GM12872 (cell line): ENCODE data around the gene PCDHB7.

Experiments
- CTCF ChIP-seq: IDR thresholded peaks from 3 replicates; pipeline ENCODE4 v1.5.1; 2011; ENCODE audit warnings: low read depth, mild to moderate bottlenecking, low read length, moderate library complexity; ENCODE audit not compliant: insufficient read depth

Gene PCDHB7

GRCh38 chr5:141172381-141173204 lies at the start of gene PCDHB7:
PCDHB7 (plus strand) TSS chr5:141172644; CDS start chr5:141172836, 192 bp downstream.
- TF ChIP-seq CTCF: peak; percentile 28; the same call in 1 of the 3 replicates

GRCh38 chr5:141127305-141127704 lies 45.1 kb upstream of the PCDHB7 start:
- TF ChIP-seq CTCF: no peak

- peak; percentile 27; the same call in 2 of the 3 replicates for TF ChIP-seq CTCF
These were observed 37.3 kb upstream of the PCDHB7 start, which contains the start of gene PCDHB5 for GRCh38 chr5:141135030-141135717. PCDHB5 (plus strand) TSS chr5:141135206; CDS start chr5:141135435, 229 bp downstream.

- TF ChIP-seq CTCF: no peak
These were observed 36.7 kb upstream of the PCDHB7 start for GRCh38 chr5:141135718-141136266.

GRCh38 chr5:141149812-141150211 lies 22.6 kb upstream of the PCDHB7 start, which contains the start of gene PCDHB6:
PCDHB6 (plus strand) TSS chr5:141150057; CDS start chr5:141150258, 201 bp downstream.
- no peak for TF ChIP-seq CTCF

GRCh38 chr5:141150224-141150992 lies 22.0 kb upstream of the PCDHB7 start:
- no peak for TF ChIP-seq CTCF
